Activated naive CD4-positive, alpha-beta T cell treated with anti-CD3 and anti-CD28 coated beads, Interleukin-2, amount 50 U/mL, for 72 hours (primary cell): ENCODE results near the gene TBC1D17. TPM values are rescaled to one million over a fixed set of nuclear protein-coding genes. Genes with fewer than 3 reads are reported as not detected.
A peak's percentile ranks its signal among the peaks of the same experiment; 100 is the strongest.

Experiments used
- ATAC-seq, 2 donors: fragments of 150-1000 bp; cut with Tn5 transposase; 2 replicates each; pipeline ENCODE4 v1.10.0; 2021; ENCODE audit warnings: mild to moderate bottlenecking in 2 of 2, moderate library complexity in 2 of 2
- DNase-seq, 2 donors: peaks; one replicate each; pipeline ENCODE4 v3.0.0; 2021 to 2022; ENCODE audit warnings: low spot score in 2 of 2
- H3K27ac Mint-ChIP-seq, 2 donors: one replicate each; pipeline ENCODE4 v1.8.0; 2022; ENCODE audit warnings: mild to moderate bottlenecking in 2 of 2, mixed read lengths in 2 of 2
- H3K36me3 Mint-ChIP-seq, 2 donors: one replicate each; pipeline ENCODE4 v1.8.0; 2022; ENCODE audit warnings: mixed read lengths in 2 of 2
- H3K9me3 Mint-ChIP-seq, 2 donors: one replicate each; pipeline ENCODE4 v1.8.0; 2022; ENCODE audit warnings: mixed read lengths in 2 of 2
- total RNA-seq, 2 donors: library from RNA; stranded (reverse); gene quantifications; one replicate each; pipeline ENCODE4 v1.2.3, GENCODE V29; 2022

Gene TBC1D17
- total RNA-seq, 2 donors from 2014 or later, result 28.8 to 53.0 TPM

DNA sequence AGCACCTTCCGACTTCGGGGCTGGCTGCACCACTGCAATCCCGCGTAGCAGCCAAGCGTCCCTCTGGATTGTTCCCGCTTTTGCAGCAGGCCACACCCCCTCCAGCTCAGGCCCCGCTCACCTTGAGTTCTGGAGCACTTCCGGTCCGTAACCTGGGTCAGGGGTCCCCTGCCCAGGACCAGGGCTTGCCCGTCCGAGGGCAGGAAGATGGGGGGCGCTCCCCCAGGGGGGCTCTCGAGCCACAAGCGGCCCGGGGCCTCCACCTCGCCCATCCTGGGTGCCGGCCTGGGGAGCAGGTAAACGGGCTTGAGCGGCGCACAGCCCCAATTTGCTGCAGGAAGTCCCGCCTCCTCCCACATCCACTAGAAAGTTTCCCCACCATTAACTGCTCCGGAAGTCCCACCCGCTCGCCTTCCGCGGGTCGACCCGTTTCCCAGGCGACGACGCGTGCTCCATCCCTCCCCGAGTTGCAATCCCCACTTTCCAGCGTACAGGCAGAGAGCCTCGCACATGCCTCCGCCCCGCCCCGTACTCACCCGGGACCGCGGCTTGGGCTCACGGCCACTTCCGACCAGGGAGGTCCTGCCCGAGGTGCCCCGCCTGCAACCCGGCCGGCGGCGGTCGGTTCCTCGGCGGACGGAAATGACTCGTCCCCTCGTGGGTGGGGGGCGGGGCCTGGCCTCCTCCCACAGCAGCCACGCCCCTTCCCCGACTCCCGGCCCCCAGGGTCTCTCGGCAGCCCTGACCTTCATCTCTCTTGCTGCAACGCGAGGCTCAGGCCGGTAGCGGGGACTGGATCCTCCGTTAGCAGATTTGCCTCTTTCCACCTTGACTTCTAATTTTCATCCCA, 10.3 kb upstream of the TBC1D17 start, which contains the start of gene PNKP:
TSS of gene PNKP (minus strand) at position 644 of the 850 bp plus-strand sequence. CDS start at position 272, 372 bp downstream.
- H3K36me3 Mint-ChIP-seq, result peaks cover 21 to 25% of the 10 kb centered on the region in 2 donors
- ATAC-seq, result peak; percentile 54 to 63
- peak; percentile 88 to 95 for DNase-seq
- peak within 1 kb of the TSS in 1 of 2 donors; percentile 98 for H3K27ac Mint-ChIP-seq
- H3K9me3 Mint-ChIP-seq, result no peaks in the 10 kb centered on the region

DNA sequence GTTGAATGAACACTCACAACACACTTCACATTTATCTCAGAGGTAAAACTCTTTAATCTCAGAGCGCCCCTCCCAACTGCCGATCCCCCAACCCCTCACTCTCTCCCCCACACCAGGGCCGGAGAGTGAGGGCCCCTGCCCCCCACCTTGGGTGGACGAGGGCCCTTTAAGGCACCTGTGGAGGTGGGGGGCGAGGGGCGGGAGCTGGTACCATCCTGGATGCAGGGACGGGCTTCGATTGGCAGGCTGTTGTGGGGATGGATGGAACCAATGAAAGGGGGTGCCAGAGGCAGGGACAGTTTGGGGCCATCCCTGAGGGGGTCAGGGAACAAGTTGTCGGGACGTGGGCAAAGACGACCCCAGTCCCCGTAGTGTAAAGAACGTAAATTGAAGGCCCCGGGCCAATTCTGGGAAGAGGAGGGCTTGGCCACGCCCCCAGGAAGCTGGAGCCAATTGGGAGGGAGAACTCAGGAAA, 8.5 kb upstream of the TBC1D17 start:
- DNase-seq, result no peak
- Mint-ChIP-seq H3K27ac (no peak overlapping the region), H3K9me3 (no peaks in the 10 kb centered on the region), H3K36me3 (peaks cover 21 to 25% of the 10 kb centered on the region in 2 donors)
- ATAC-seq, result peak; percentile 0 to 10

DNA sequence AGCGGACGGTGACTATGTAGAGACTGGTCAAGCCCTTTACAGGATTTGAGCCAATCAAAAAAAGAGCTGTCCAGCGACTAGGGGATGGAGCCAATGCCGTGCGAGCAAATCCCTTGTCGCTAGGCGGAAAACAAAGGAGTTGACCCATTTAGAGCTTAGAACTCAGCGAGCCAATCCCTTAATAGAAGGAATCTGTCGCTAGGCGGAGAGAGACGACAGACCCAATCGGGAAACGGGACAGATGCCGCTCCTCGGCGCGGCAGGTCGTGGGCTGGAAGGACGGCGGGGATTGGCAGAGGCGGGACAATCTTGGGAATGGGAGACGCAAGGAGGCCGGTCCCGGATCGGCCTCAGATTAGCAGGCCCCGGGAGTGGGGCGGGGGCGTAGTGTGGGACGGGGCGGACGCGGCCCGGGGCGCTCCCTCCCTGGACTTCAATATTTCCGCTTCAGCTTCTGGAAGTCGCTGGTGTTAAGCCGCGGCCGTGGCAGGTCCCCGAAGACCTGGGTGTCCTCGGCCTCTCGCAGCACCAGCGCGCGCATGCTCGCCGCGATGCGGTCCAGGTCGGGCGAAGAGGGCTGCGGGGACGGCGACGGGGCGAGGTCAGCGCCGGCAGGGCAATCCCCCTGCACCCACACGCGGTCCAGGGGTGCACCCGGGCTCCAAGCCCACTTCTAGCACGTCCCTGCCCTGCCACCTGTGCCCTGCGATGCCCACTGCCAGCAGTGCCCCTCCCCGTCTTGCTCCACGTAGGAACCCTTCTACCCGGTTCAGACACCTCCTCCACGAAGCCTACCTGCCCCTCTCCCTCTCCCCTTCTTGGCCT, 7.8 kb upstream of the TBC1D17 start:
- H3K36me3 Mint-ChIP-seq, result peaks cover 18 to 22% of the 10 kb centered on the region in 2 donors
- ATAC-seq, result peak; percentile 77 to 82
- peak; percentile 93 to 95 for DNase-seq
- no peaks in the 10 kb centered on the region for H3K9me3 Mint-ChIP-seq
- H3K27ac Mint-ChIP-seq, result peak overlapping the region in 1 of 2 donors; percentile 95

DNA sequence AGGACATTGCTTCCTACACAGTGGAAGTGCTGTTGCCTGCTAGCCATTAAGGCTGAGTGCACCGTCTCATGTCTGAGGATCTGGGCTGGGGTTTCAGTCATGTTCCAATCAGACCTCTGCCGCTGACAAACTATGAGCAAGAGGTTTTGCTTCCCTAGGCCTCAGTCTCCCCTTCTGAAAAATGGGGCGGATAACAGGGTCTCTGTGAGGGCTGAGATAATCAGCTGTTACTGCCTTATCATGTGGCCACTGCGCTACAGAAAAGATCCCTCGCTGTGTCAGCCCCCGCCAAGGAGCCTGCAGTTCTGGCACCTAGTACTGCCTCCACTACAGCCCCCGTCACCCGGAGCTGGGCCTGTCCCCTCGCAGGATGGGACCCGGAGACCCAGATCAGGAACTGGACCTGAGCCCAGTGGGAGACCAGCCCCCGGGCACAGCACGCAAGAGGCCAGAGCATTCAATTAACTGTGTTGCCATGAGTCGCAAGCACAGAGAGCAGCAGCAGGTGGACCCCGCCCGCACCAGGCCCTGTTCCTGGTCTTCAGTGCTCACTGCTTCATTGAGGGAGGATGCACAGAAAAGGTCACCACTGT, 7.1 kb upstream of the TBC1D17 start:
- DNase-seq (no peak), ATAC-seq (no peak)
- peaks cover 11 to 16% of the 10 kb centered on the region in 2 donors for H3K36me3 Mint-ChIP-seq
- no peaks in the 10 kb centered on the region for H3K9me3 Mint-ChIP-seq
- H3K27ac Mint-ChIP-seq, result peak overlapping the region in 1 of 2 donors; percentile 95

DNA sequence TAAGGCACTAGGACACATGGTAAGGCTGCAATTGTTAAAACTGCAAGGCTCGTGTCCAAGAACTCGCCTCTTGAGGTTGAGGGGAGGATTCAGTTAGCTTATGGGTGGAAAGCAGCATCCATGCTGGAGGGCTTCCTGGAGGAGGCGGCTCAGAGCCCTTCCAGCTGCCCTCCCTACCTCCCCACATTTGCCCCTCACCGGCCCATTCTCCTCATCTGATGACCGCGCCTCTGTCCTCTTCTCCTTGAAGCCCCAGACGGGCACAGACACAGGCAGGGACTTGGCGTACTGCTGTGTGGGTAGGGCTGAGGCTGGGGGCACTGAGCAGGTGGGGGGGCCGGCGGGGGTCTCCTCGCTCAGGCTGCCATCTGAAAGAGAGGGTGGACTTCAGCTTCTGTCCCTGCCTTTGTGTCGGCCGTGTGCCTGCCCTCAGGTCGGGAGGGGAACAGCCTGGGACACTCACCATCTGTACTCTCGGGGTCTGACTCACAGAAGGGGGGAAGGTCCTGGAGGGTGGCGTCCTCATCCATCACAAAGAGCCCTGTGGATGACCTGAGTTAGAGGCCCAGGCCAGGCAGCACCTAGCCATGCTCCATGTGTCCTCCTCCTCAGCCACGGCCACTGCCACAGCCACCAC, 6.0 kb upstream of the TBC1D17 start:
- H3K36me3 Mint-ChIP-seq, result peaks cover 6 to 7% of the 10 kb centered on the region in 2 donors
- H3K27ac Mint-ChIP-seq, result peak overlapping the region in 1 of 2 donors; percentile 52
- DNase-seq (no peak), ATAC-seq (no peak)
- no peaks in the 10 kb centered on the region for H3K9me3 Mint-ChIP-seq

DNA sequence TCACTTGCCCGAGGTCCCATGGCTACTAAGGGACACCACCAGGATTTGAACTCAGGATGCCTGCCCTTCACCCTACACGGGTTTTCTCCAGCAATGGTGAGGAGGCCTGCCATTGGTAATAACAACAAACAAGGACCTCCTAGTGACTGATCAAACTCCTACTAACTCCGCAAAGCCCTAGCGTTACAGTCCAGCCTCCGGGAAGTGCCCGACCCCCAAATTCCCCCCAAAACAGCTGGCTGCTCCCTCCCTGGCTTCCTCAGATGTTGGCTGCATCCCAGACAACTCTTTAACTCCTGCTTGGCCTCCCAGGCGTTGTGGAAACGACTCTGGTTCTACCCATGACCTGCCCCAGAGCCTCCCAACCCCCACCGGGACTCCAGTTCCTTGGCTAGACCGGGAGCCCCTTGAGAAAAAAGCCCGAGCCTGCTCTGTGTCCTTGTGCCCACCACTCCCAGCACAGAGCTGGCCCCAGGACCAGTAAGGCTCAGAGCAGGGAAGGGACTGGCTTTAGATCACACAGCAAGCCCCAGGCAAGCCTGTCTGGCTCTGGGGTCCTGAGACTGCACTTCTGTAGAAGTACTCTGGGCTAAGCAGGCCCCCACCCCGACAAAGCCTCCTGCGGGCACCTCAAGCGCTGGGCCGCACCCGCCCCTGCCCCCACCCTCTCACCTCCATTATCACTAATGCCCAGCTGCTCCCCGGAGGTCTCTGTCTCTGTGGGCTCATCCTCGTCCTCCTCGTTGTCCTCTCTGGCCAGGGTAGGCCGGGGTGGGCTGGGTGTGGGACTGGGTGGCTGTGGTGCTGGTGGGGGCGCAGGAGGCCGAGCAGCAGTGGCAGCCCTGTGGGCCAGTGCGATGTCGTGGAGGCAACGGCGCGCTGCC, 5.0 kb upstream of the TBC1D17 start:
- H3K36me3 Mint-ChIP-seq, result no peaks in the 10 kb centered on the region
- no peak for DNase-seq
- no peak for ATAC-seq
- H3K27ac Mint-ChIP-seq, result peak overlapping the region in 1 of 2 donors; percentile 52
- no peaks in the 10 kb centered on the region for H3K9me3 Mint-ChIP-seq

DNA sequence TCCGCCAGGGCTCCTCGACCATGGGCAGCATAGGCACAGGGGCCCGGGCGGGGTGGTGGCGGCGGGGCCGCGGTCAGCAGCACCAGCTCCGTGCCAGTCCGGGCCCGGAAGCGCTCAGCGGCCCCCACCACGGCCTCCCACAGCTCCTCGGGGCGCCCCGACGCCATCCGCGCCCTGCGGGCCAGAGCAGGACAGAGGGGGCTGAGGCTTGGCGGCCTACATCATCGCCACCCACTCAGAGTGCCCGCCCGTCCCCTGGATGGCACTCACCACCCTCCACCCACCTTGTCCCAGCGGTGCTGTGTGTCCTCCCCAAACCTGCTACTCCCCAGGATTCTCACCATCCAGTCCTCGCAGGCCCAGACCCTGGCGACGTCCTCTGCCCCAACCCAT, 4.4 kb upstream of the TBC1D17 start:
- no peak overlapping the region for H3K27ac Mint-ChIP-seq

DNA sequence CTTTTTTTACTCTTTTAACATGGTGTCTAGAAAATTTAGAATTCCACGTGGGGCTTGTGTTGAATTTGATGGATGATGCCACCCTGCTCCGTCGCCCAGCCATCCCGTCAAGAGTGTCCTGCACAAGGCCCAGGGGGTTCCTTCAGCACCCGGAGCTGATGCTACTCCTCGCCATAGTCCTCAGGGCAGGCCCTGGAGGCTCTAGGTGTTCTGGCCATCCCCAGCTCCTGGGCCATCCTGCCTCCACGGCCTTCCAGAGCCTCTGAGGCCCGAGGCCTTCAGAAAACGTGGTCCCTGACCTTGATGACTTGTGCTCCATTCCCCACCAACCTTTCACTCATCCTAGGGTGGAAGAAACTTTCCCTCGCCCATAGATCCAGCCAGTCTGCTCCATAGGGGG, 3.7 kb upstream of the TBC1D17 start:
- peaks cover 0 to 6% of the 10 kb centered on the region in 2 donors for H3K36me3 Mint-ChIP-seq
- H3K9me3 Mint-ChIP-seq, result no peaks in the 10 kb centered on the region
- DNase-seq, result no peak
- ATAC-seq, result no peak
- H3K27ac Mint-ChIP-seq, result no peak overlapping the region

More for the DNA sequence above, 4.4 kb upstream of the TBC1D17 start:
- ATAC-seq (no peak), DNase-seq (no peak)
- Mint-ChIP-seq H3K9me3 (no peaks in the 10 kb centered on the region), H3K36me3 (peaks cover 0 to 3% of the 10 kb centered on the region in 2 donors)

DNA sequence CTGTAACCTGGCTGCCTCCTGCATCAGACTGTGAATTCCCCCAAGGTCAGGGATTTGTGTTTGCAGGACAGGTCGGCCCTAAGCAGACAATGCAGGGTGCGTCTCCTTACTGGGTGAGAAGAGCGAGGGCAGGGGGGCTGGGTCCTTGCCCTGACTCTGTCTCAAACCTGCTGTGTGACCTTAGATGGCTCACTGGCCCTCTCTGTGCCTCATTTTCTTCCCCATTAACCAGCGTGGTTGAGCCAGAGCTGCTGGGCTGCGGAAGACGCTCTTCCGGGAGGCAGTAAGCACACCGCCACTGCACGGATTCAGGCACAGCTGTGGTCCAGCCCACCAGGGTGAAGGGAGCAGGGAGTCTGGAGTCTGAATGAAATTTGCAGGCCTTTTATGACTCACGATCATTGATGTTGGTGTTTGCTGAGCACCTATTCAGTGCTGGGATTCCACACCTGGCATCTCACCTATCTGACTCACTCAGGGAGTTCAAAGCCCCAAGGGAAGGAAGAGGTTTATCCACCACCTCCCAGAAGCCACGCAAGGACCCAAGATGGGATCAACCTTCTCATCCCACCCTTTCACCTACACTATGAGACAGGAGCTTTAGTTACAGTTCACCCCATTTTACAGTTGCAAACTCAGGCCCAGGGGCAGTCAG, 2.9 kb upstream of the TBC1D17 start:
- no peaks in the 10 kb centered on the region for H3K9me3 Mint-ChIP-seq
- no peak overlapping the region for H3K27ac Mint-ChIP-seq
- peaks cover 0 to 10% of the 10 kb centered on the region in 2 donors for H3K36me3 Mint-ChIP-seq
- ATAC-seq (no peak), DNase-seq (no peak)

DNA sequence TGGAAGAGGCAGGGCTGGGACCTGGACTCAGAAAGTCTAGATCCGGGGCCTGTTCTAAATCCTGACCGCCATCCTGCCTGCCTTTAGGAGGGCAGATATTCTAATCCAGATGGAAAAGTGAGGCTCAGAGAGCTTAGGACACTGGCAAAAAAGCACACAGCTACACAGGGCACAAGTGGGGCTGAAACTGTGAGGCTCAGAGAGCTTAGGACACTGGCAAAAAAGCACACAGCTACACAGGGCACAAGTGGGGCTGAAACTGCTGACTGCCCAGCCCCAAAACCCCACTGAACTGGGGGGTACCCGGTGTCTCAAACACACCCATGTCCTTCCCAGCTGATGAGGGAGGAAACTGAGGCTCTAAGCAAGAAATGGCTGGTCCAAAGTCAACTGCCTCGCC, 2.3 kb upstream of the TBC1D17 start:
- H3K9me3 Mint-ChIP-seq, result no peaks in the 10 kb centered on the region
- no peak overlapping the region for H3K27ac Mint-ChIP-seq
- ATAC-seq, result no peak
- peaks cover 0 to 10% of the 10 kb centered on the region in 2 donors for H3K36me3 Mint-ChIP-seq
- no peak for DNase-seq

DNA sequence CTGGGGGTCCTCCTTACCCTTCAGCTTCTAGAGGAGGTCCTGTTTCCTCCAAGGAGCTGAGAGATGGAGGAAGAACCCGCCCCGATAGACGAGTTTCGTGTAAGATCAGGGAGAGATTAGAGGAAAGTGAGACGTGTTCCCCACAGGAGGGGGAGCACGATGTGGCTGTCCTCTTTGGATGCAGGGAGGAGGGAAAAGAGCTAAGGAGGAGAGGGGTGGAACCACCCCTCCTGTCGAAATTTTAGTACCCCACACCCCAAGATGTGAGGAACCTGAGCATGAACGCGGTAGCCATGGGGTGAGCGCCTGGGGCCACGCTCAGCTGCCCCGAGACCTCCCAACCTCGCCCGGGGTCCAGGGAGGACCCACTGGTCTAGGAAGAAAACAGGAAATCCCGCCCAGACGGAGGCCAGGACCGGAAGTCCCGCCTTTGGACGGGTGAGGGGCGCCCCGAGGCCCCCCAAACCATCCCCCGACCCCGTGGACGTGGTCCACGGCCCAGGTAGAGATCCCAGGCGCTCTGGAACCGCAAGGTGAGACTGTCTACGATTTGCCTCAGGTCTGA, 1.6 kb upstream of the TBC1D17 start:
- ATAC-seq (no peak), DNase-seq (peak in 1 of 2 donors; percentile 60)
- Mint-ChIP-seq H3K27ac (no peak overlapping the region), H3K36me3 (peaks cover 0 to 10% of the 10 kb centered on the region in 2 donors), H3K9me3 (no peaks in the 10 kb centered on the region)

DNA sequence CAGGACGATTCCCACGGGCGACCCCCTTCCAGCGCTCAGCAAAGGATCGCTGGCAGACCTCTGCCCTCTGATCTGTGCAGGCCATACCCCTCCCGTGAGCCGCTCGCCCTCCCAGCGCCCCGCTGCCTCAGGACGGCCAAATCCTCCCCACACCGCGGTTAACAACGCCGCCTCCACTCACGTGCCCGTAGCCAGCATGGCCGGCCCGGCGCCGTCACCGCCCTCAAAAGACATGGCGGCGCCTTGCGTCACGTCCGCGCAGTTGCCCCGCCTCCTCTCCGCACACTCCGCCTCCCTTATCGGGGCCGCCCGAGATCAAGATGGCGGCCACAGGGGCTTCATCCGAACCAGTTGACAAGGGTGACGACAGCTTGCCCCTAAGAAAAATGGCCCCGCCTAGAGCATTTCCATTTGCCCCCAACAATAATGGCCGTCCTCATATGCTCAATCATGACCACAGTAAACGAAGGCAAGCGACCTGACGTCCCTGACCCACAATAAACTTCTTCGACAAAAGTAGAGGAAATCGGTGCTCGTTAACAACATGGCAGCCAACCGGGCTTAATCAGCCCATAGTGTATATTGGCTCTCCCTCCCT, 981 bp upstream of the TBC1D17 start:
- Mint-ChIP-seq H3K36me3 (peaks cover 0 to 13% of the 10 kb centered on the region in 2 donors), H3K27ac (no peak overlapping the region), H3K9me3 (no peaks in the 10 kb centered on the region)
- DNase-seq (peak; percentile 98), ATAC-seq (peak; percentile 58 to 65)

DNA sequence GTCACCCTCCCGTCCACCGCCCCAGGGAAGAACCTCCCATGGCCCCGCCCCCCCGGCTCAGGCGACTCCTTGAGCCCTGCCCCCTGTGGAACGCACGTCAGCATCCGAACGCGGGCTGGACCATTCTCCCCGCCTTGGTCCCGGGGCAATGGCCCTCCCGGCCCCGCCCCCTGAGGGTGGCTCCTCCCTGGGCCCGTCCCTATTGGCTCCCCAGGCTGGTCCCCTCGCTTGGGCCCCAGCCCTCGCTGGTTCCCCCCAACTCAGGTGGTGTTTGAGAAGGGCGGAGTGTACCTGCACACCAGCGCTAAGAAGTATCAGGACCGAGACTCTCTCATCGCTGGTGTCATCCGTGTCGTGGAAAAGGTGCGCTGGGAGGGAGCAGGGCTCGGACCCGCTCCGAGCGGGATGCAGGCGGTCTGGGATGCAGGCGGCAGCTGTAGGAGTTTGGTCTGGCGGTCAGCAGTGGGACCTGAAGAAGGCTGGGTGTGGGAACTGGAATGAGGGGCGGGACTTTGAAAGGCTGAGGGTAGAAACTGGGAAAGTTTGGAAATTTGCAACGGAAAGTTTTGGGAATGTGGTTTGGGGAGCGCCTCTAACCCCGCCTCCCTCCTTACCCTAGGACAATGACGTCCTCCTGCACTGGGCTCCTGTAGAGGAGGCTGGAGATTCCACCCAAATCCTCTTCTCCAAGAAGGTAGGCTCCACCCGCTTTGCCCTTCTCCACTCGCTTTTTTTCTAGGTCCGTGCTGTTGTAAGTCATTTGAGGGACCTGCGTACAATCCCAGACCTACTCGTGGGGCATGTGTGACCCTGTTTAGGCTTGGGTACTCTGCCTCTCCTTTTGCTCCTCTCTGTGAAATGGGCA, 609 bp downstream of the TBC1D17 start:
- DNase-seq, result peak; percentile 98 to 99
- no peak overlapping the region for H3K27ac Mint-ChIP-seq
- H3K36me3 Mint-ChIP-seq, result peaks cover 0 to 22% of the 10 kb centered on the region in 2 donors
- H3K9me3 Mint-ChIP-seq, result no peaks in the 10 kb centered on the region
- peak; percentile 77 to 82 for ATAC-seq

DNA sequence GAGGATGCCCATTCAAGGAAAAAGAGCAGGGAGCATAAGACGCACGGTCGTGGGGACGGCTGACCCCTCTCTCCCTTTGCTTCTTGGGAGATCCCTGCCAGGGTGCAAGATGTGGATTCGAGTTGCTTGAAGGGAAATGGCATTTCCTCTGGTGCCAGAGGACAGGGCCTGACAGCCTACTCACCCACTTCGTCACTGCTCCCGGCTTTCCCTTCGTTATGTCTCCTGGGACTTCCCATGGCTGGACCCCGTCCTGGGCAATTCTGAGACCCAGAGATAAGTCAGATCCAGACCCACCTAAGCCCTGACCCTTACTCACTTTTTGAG, 1.2 kb downstream of the TBC1D17 start:
- ATAC-seq (no peak), DNase-seq (no peak)
- no peaks in the 10 kb centered on the region for H3K9me3 Mint-ChIP-seq
- peaks cover 0 to 27% of the 10 kb centered on the region in 2 donors for H3K36me3 Mint-ChIP-seq
- H3K27ac Mint-ChIP-seq, result peak overlapping the region in 1 of 2 donors; percentile 50
